HG02623 (cell line): ENCODE measurements around the gene ERMP1.
A peak's percentile ranks its signal among the peaks of the same experiment; 100 is the strongest.
"Not testable (repeated sequence)": the region's sequence is repeated elsewhere in the genome, so short reads cannot be mapped to it uniquely, and the experiment has no call there.

ENCODE experiments used
- ATAC-seq: cut with Tn5 transposase; IDR thresholded peaks from one replicate; pipeline ENCODE4 v1.9.1; 2021; ENCODE audit warnings: moderate library complexity; ENCODE audit not compliant: unreplicated experiment

ERMP1 gene

GRCh38 chr9:5784526-5785315 lies 48.2 kb downstream of the ERMP1 start:
- ATAC-seq = no peak

DNA sequence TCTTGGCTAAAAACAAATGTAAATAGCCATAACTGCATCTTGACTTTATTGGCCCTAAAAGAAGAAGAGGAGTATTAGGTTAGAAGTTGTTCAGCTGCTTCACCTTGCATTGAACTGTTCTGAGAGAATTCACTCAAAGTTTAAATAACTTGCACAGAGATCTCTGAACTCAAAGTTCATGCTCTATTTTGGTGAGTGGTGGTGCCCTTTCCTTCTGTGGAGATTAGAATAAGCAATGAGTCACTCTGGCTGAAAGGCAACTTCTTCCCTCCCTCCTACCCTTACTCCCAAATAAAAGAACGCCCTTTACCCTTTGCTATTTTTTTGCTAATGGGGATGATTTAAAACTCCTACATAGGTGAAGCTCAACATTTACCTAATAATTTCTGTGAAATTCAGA lies 48.9 kb downstream of the ERMP1 start:
- no peak for ATAC-seq

DNA sequence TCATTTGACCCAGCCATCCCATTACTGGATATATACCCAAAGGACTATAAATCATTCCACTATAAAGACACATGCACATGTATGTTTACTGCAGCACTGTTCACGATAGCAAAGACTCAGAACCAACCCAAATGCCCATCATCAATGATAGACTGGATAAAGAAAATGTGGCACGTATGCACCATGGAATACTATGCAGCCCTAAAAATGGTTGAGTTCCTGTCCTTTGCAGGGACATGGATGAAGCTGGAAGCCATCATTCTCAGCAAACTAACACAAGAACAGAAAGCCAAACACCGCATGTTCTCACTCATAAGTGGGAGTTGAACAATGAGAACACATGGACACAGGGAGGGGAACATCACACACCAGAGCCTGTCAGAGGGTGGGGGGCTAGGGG lies 49.5 kb downstream of the ERMP1 start:
- ATAC-seq = not testable (repeated sequence)

DNA sequence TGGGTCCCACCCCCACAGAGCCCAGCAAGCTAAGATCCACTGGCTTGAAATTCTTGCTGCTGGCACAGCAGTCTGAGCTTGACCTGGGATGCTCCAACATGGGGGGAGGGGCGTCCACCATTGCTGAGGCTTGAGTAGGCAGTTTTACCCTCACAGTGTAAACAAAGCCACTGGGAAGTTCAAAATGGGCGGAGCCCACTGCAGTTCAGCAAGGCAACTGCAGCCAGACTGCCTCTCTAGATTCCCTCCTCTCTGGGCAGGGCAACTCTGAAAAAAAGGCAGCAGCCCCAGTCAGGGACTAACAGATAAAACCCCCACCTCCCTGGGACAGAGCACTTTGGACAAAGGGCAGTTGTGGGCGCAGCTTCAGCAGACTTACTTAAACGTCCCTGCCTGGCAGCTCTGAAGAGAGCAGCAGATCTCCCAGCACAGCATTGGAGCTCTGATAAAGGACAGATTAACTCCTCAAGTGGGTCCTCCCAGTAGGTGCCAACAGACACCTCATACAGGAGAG lies 53.2 kb downstream of the ERMP1 start:
- not testable (repeated sequence) for ATAC-seq

- ATAC-seq = no peak
Measured at GRCh38 chr9:5778805-5779204, 54.1 kb downstream of the ERMP1 start.

DNA sequence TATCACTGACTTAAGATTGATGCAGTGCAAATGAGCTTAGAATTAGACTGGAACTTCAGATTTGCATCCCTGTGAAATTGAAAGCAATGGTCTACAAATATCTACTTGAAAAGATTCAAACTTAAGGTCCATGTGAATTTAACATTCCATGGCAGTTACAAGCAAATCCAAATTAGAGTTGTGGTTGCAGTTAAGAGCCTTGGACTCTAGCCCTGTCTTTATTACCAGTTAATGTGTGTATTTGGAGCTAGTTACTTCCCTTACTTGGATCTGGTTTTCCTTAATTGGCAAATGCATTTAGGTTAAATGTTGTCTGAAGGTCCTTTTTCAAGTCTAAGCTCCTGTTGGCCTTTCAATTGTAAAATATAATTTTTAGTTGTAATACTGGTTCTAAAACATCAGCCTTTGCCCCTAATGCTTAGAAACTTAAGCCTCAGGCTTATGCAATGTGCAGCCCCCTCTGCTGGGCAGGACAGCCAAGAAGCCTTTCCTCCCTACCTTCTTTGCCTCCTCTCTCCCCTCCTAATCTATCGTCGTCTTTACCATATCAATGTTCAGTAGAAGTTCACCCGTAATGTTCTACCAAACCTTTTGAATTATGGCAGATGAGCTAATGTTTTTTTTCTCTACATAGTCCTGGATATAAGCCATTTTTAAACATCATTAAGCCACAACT lies 59.5 kb downstream of the ERMP1 start:
- no peak for ATAC-seq

- ATAC-seq = peak; percentile 63
Measured at GRCh38 chr9:5767968-5768932, 64.7 kb downstream of the ERMP1 start.

- ATAC-seq = peak; percentile 86
Measured at GRCh38 chr9:5764130-5764868, 68.6 kb downstream of the ERMP1 start.

GRCh38 chr9:5762421-5762820 lies 70.5 kb downstream of the ERMP1 start:
- ATAC-seq = no peak

DNA sequence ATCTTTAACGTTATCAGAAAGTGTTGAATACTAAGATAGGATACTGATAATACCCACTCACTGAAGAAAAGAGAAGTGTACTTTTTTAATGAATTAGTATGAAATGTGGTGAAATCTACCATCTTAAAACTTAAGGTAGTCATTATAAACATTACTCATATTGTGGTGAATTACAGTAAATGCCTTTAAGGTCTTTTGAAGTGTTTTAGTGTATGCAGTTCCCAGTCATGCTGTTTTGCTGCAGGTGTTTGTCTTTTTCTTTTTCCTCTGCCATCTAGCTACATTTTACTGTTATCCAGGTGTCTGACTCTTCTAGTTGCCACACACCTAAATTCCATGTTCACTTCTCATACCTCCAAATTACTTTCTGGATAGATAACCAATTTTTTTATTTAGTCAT lies 72.6 kb downstream of the ERMP1 start:
- no peak for ATAC-seq

GRCh38 chr9:5756633-5757032 lies 76.3 kb downstream of the ERMP1 start:
- no peak for ATAC-seq

GRCh38 chr9:5750569-5750968 lies 82.3 kb downstream of the ERMP1 start:
- ATAC-seq = no peak

DNA sequence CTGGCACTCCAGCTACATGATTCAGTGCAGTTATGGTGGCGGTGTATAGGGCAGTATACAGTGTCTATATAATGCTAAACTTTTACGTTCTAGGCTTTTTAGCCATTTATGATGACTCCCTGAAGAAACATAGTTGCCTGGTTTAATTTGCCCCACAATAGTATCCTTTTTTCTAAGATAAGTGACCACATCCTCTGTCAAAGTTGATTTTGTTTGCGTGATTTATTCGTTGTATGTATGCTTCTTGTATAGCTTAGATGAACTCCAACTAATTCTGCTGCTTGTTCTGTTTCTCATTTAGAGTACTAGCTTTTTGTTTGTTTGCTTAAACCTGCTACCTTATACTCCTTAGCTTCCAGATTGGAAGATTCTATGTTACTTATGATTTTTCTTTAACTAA lies 83.6 kb downstream of the ERMP1 start:
- no peak for ATAC-seq

- no peak for ATAC-seq
Measured at GRCh38 chr9:5748438-5748837, 84.5 kb downstream of the ERMP1 start.

GRCh38 chr9:5743109-5743508 lies 89.8 kb downstream of the ERMP1 start:
- ATAC-seq = no peak

GRCh38 chr9:5736563-5737346 lies 96.2 kb downstream of the ERMP1 start:
- no peak for ATAC-seq

- no peak for ATAC-seq
Measured at GRCh38 chr9:5735072-5735471, 97.8 kb downstream of the ERMP1 start.
